Smooth muscle cell (in vitro differentiated cells): ENCODE results near the gene ERRFI1. TPM values are rescaled to one million over a fixed set of nuclear protein-coding genes. Genes with fewer than 3 reads are reported as not detected.

ENCODE experiments used
- DNase-seq: peaks from one replicate; lab custom pipeline; 2025; ENCODE audit not compliant: unreplicated experiment; lab: John Stamatoyannopoulos, UW
- H2AFZ ChIP-seq: fragments of 200-600 bp; sonication (generic); 2 replicates; pipeline ENCODE4 v1.6.0; 2016; ENCODE audit warnings: antibody characterized with exemption, low read depth, mild to moderate bottlenecking
- H3F3A ChIP-seq: fragments of 200-600 bp; sonication (generic); 2 replicates; pipeline ENCODE4 v1.6.0; 2017; ENCODE audit warnings: antibody characterized with exemption, low read depth
- H3K27ac ChIP-seq: fragments of 200-600 bp; sonication (generic); 2 replicates; pipeline ENCODE4 v1.5.1; 2016; ENCODE audit warnings: low read depth, mild to moderate bottlenecking
- H3K27me3 ChIP-seq: fragments of 200-600 bp; sonication (generic); 2 replicates; pipeline ENCODE4 v1.6.1; 2016; ENCODE audit warnings: low read depth, mild to moderate bottlenecking
- H3K36me3 ChIP-seq: fragments of 200-600 bp; sonication (generic); 2 replicates; pipeline ENCODE4 v1.5.1; 2016; ENCODE audit warnings: low read depth
- H3K4me1 ChIP-seq: fragments of 200-600 bp; sonication (generic); 2 replicates; pipeline ENCODE4 v1.5.1; 2016; ENCODE audit warnings: low read depth
- H3K4me2 ChIP-seq: fragments of 200-600 bp; sonication (generic); 2 replicates; pipeline ENCODE4 v1.6.0; 2016; ENCODE audit warnings: mild to moderate bottlenecking
- H3K4me3 ChIP-seq: fragments of 200-600 bp; sonication (generic); 2 replicates; pipeline ENCODE4 v1.5.1; 2016; ENCODE audit warnings: mild to moderate bottlenecking
- H3K79me2 ChIP-seq: fragments of 200-600 bp; sonication (generic); 2 replicates; pipeline ENCODE4 v1.6.0; 2016; ENCODE audit warnings: low read depth, mild to moderate bottlenecking
- H3K9ac ChIP-seq: fragments of 200-600 bp; sonication (generic); 2 replicates; pipeline ENCODE4 v1.6.0; 2016; ENCODE audit warnings: low read depth
- H3K9me3 ChIP-seq: fragments of 200-600 bp; sonication (generic); replicated peaks from 2 replicates; pipeline ENCODE4 v1.5.1; 2016; ENCODE audit warnings: low read depth
- H4K20me1 ChIP-seq: fragments of 200-600 bp; sonication (generic); 2 replicates; pipeline ENCODE4 v1.6.0; 2016; ENCODE audit warnings: low read depth
- WGBS: methylation state at CpG from one replicate; pipeline ENCODE4 v1.1.7; 2016; ENCODE audit warnings: low lambda C conversion rate; 5-methylcytosine and 5-hydroxymethylcytosine counted together
- polyA plus RNA-seq: library from polyadenylated mRNA; unstranded; fragments of >200 nt; fragmentation: Nextera tagmentation; extraction: Ambion mirVana; gene quantifications from 2 replicates; pipeline ENCODE4 v1.2.1, GENCODE V29; 2016
- total RNA-seq: library from RNA; depleted of rRNA; stranded (reverse); fragments of >200 nt; gene quantifications from 2 replicates; pipeline ENCODE4 v1.2.3, GENCODE V29; 2014
- TF ChIP-seq, protein P1 (sequence below): fragments of 200-600 bp; sonication (generic); IDR thresholded peaks from 2 replicates; pipeline ENCODE4 v1.5.1; 2017; ENCODE audit warnings: borderline replicate concordance, mild to moderate bottlenecking, antibody characterized with exemption; ENCODE audit not compliant: insufficient read depth, poor library complexity, severe bottlenecking

The ERRFI1 gene
- total and polyA plus RNA-seq, 2 experiments from 2014 or later, result 81.6 to 184 TPM

DNA sequence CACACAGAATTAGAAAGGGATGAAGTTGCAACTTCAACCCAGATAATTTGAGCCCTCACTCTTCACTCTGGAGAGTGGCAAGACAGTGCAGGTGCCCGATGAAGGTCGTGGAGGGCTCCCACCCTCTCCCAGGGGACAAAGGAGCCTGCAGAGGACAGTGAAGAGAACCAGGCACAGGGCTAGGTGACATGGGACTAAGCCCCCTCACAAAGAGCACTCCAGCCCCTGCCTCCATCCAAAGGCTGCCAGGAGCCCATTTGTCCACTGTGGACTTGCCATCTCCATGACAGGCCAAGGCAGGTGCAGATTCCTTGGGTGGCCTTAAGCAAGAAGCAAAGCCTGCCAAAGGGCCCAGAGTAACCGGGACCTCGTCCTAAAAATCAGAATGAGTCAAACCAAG is 15.1 kb downstream of the ERRFI1 start:
- 97% methylated on average over 4 of the region's 4 CpGs for WGBS
- Histone ChIP-seq H3K79me2 (peaks cover 56% of the 10 kb centered on the region), H3K4me2 (no peak overlapping the region), H3K9me3 (no peaks in the 10 kb centered on the region), H3K4me1 (peaks cover 12% of the 10 kb centered on the region), H3K9ac (no peak overlapping the region), H3K36me3 (peaks cover 13% of the 10 kb centered on the region), H3K4me3 (no peak overlapping the region), H3K27ac (peak overlapping the region; percentile 14), H3F3A (peaks cover 82% of the 10 kb centered on the region), H3K27me3 (no peaks in the 10 kb centered on the region), H2AFZ (no peak overlapping the region), H4K20me1 (peaks cover 88% of the 10 kb centered on the region)
- TF ChIP-seq, protein P1, sequence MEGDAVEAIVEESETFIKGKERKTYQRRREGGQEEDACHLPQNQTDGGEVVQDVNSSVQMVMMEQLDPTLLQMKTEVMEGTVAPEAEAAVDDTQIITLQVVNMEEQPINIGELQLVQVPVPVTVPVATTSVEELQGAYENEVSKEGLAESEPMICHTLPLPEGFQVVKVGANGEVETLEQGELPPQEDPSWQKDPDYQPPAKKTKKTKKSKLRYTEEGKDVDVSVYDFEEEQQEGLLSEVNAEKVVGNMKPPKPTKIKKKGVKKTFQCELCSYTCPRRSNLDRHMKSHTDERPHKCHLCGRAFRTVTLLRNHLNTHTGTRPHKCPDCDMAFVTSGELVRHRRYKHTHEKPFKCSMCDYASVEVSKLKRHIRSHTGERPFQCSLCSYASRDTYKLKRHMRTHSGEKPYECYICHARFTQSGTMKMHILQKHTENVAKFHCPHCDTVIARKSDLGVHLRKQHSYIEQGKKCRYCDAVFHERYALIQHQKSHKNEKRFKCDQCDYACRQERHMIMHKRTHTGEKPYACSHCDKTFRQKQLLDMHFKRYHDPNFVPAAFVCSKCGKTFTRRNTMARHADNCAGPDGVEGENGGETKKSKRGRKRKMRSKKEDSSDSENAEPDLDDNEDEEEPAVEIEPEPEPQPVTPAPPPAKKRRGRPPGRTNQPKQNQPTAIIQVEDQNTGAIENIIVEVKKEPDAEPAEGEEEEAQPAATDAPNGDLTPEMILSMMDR, result no peak
- no peak for DNase-seq

DNA sequence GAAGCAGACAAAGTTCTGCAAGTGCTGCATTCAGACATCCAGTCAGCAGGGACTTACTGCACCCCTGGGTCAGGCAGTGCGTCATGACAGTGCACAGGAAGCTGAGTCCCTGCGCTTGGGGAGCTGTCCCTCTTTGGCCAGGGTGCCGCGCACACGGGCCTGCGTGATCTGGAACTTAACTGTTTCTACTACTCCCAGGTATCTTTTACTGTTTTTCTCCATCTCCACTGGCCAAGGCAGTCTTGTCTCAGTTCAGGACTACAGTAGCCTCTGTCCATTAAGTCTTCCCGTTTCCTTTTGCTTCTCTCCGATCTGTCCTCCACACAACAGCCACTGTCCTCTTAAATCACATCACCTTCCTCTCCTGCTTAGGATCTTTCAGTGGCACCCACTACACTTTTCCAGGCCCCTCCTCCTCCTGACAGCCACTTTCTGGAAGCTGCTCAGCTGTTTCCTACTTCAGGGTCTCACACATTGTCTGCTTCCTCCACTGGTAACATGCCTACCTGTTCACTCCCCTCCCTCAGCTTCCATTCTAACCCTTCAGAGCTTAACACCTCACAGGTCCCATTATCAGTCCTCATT is 15.9 kb downstream of the ERRFI1 start:
- H2AFZ ChIP-seq, result no peak overlapping the region
- no peak for DNase-seq
- H3K27ac ChIP-seq, result peak overlapping the region; percentile 43
- peaks cover 88% of the 10 kb centered on the region for H4K20me1 ChIP-seq
- H3K9me3 ChIP-seq, result no peaks in the 10 kb centered on the region
- no peak overlapping the region for H3K9ac ChIP-seq
- H3K4me1 ChIP-seq, result peaks cover 4% of the 10 kb centered on the region
- TF ChIP-seq, protein P1, result no peak
- H3K79me2 ChIP-seq, result peaks cover 48% of the 10 kb centered on the region
- no peaks in the 10 kb centered on the region for H3K27me3 ChIP-seq
- no peak overlapping the region for H3K4me2 ChIP-seq
- H3K36me3 ChIP-seq, result peaks cover 13% of the 10 kb centered on the region
- no peak overlapping the region for H3K4me3 ChIP-seq
- WGBS, result 90% methylated on average over 8 of the region's 8 CpGs
- peaks cover 81% of the 10 kb centered on the region for H3F3A ChIP-seq

DNA sequence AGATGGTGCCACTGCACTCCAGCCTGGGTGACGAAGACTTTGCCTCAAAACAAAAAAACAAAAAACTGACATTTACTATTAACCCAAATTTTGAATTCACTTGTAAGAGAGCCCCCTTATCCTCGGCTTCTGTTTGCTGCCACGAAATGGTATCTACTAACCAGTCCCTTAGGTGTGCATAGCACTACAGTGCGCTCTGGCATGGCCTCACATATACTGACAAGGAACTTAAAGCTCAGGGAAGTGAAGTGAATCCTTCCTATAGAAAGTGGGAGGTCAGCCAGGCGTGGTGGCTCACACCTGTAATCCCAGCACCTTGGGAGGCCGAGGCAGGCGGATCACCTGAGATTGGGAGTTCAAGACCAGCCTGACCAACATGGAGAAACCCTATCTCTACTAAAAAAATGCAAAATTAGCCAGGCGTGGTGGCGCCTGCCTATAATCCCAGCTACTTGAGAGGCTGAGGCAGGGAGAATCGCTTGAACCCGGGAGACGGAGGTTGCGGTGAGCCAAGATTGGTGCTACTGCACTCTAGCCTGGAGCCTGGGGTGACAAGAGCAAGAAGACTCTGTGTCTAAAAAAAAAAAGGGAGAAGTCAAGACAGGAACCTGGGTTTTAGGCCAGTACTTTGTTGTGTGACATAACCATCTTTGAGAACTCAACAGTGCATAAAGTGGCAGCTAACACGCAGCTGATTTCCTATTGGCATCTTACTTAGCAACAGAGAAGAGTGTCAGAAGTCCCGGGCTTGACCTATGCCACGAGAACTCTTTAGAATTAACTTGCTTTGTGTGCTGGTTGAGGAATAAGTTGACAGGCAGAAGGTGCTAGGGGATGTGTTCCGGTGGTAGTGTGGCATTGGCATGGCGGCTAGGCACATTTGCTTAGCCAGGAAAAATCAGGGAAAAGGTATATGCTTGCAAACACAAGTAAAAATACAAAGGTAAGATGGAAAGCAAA is 16.8 kb downstream of the ERRFI1 start:
- H3K9ac ChIP-seq, result no peak overlapping the region
- H3K27me3 ChIP-seq, result no peaks in the 10 kb centered on the region
- no peak overlapping the region for H3K4me3 ChIP-seq

More for the DNA sequence above, 16.8 kb downstream of the ERRFI1 start:
- Histone ChIP-seq H3K27ac (peak overlapping the region; percentile 11), H3K36me3 (peaks cover 13% of the 10 kb centered on the region), H3K4me2 (no peak overlapping the region), H3K9me3 (no peaks in the 10 kb centered on the region), H3F3A (peaks cover 73% of the 10 kb centered on the region), H3K4me1 (no peaks in the 10 kb centered on the region), H3K79me2 (peaks cover 41% of the 10 kb centered on the region), H4K20me1 (peaks cover 86% of the 10 kb centered on the region), H2AFZ (no peak overlapping the region)
- no peak for DNase-seq
- WGBS, result 96% methylated on average over 18 of the region's 18 CpGs
- TF ChIP-seq, protein P1, result no peak
